DND-41 (cell line): ENCODE data around the gene ST6GALNAC6.

Experiments
- ATAC-seq: fragments of 200-7000 bp; cut with Tn5 transposase; 3 replicates; pipeline ENCODE4 v1.9.1; 2021; ENCODE audit warnings: low read depth; ENCODE audit not compliant: insufficient read depth
- DNase-seq: peaks from one replicate; pipeline ENCODE4 v3.0.0-alpha.2; 2020
- H2AFZ ChIP-seq: 2 replicates; pipeline ENCODE4 v1.6.0; 2012; ENCODE audit warnings: low read depth, low read length
- H3K27ac ChIP-seq: 2 replicates; pipeline ENCODE4 v1.5.1; 2012; ENCODE audit warnings: low read length, inconsistent platforms
- H3K27me3 ChIP-seq: fragments of 200-600 bp; sonication (generic); 2 replicates; pipeline ENCODE4 v1.6.0; 2012; ENCODE audit warnings: low read length, mild to moderate bottlenecking, inconsistent platforms; ENCODE audit not compliant: insufficient read depth, poor library complexity
- H3K36me3 ChIP-seq: 2 replicates; pipeline ENCODE4 v1.5.1; 2012; ENCODE audit warnings: low read length, inconsistent platforms; ENCODE audit not compliant: insufficient read depth
- H3K4me1 ChIP-seq: 2 replicates; pipeline ENCODE4 v1.5.1; 2012; ENCODE audit warnings: mild to moderate bottlenecking, low read length; ENCODE audit not compliant: insufficient read depth
- H3K4me2 ChIP-seq: 2 replicates; pipeline ENCODE4 v1.6.0; 2012; ENCODE audit warnings: mild to moderate bottlenecking, moderate library complexity, low read length, inconsistent platforms; ENCODE audit not compliant: insufficient read depth
- H3K4me3 ChIP-seq, 2 experiments: fragments of 200-600 bp in 1 of 2; shearing (Covaris generic) in 1 of 2; 2 replicates each; pipeline ENCODE4 v1.5.1; 2012 to 2016; ENCODE audit warnings: inconsistent platforms in 2 of 2, low read length in 2 of 2, mild to moderate bottlenecking in 2 of 2, low read depth in 1 of 2, moderate library complexity in 1 of 2
- H3K79me2 ChIP-seq: 2 replicates; pipeline ENCODE4 v1.6.0; 2012; ENCODE audit warnings: low read length, inconsistent platforms; ENCODE audit not compliant: insufficient read depth
- H3K9ac ChIP-seq: 2 replicates; pipeline ENCODE4 v1.6.0; 2012; ENCODE audit warnings: low read depth, mild to moderate bottlenecking, inconsistent platforms, low read length, moderate library complexity
- H3K9me3 ChIP-seq: 2 replicates; pipeline ENCODE4 v1.5.1; 2012; ENCODE audit warnings: low read length, moderate library complexity, mild to moderate bottlenecking, inconsistent platforms; ENCODE audit not compliant: insufficient read depth, severe bottlenecking
- H4K20me1 ChIP-seq: 2 replicates; pipeline ENCODE4 v1.6.0; 2012; ENCODE audit warnings: low read length; ENCODE audit not compliant: insufficient read depth
- EZH2 ChIP-seq: IDR thresholded peaks from 3 replicates; pipeline ENCODE4 v1.6.1; 2012; ENCODE audit warnings: borderline replicate concordance, low read depth, mild to moderate bottlenecking, moderate library complexity, low read length, inconsistent platforms; ENCODE audit not compliant: severe bottlenecking
- TF ChIP-seq, protein P1 (sequence below): IDR thresholded peaks from 2 replicates; pipeline ENCODE4 v1.5.1; 2012; ENCODE audit warnings: borderline replicate concordance, low read length, moderate library complexity, mild to moderate bottlenecking; ENCODE audit not compliant: poor library complexity, severe bottlenecking; ENCODE audit errors: extremely low read depth

Gene ST6GALNAC6

GRCh38 chr9:127921557-127922120, 22.2 kb upstream of the ST6GALNAC6 start:
- Histone ChIP-seq H3K4me2 (peak overlapping the region; percentile 56), H3K27me3 (no peaks in the 10 kb centered on the region), H2AFZ (peak overlapping the region; percentile 41; the same call in 1 of the 2 replicates), H3K4me3 (no peak overlapping the region), H3K9me3 (no peaks in the 10 kb centered on the region), H3K4me1 (peaks cover 32% of the 10 kb centered on the region), H3K9ac (no peak overlapping the region), H3K79me2 (no peaks in the 10 kb centered on the region), H3K27ac (no peak overlapping the region), H3K36me3 (no peaks in the 10 kb centered on the region), H4K20me1 (no peaks in the 10 kb centered on the region)
- no peak for TF ChIP-seq EZH2
- TF ChIP-seq, protein P1, sequence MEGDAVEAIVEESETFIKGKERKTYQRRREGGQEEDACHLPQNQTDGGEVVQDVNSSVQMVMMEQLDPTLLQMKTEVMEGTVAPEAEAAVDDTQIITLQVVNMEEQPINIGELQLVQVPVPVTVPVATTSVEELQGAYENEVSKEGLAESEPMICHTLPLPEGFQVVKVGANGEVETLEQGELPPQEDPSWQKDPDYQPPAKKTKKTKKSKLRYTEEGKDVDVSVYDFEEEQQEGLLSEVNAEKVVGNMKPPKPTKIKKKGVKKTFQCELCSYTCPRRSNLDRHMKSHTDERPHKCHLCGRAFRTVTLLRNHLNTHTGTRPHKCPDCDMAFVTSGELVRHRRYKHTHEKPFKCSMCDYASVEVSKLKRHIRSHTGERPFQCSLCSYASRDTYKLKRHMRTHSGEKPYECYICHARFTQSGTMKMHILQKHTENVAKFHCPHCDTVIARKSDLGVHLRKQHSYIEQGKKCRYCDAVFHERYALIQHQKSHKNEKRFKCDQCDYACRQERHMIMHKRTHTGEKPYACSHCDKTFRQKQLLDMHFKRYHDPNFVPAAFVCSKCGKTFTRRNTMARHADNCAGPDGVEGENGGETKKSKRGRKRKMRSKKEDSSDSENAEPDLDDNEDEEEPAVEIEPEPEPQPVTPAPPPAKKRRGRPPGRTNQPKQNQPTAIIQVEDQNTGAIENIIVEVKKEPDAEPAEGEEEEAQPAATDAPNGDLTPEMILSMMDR: peak; percentile 92
- ATAC-seq: peak; percentile 58
- peak; percentile 68 for DNase-seq

DNA sequence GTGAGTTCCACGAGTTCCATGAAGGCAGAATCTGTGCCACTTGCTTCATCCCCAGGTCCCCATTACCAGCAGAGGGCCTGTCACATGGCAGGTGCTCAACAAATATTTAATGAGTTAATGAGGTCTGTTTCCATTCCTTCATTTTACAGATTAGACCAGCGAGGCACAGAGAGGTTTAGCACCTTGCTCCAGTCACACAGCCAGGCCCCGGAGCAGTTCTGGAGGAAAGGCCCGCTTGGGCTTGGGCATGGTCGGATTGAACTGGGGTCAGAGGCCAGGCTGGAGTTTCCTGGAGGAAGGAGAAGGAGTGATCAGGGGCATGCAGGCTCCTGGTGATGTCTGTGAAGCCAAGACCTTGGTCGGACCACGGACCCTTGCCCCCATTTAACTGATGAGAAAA, 21.4 kb upstream of the ST6GALNAC6 start:
- Histone ChIP-seq H3K9me3 (no peaks in the 10 kb centered on the region), H3K4me1 (peaks cover 40% of the 10 kb centered on the region), H3K27ac (no peak overlapping the region), H4K20me1 (no peaks in the 10 kb centered on the region), H3K79me2 (no peaks in the 10 kb centered on the region), H2AFZ (no peak overlapping the region), H3K4me3 (no peak overlapping the region), H3K9ac (no peak overlapping the region), H3K27me3 (no peaks in the 10 kb centered on the region), H3K4me2 (no peak overlapping the region), H3K36me3 (no peaks in the 10 kb centered on the region)
- ATAC-seq (no peak), DNase-seq (no peak)
- TF ChIP-seq, protein P1: no peak
- no peak for TF ChIP-seq EZH2

DNA sequence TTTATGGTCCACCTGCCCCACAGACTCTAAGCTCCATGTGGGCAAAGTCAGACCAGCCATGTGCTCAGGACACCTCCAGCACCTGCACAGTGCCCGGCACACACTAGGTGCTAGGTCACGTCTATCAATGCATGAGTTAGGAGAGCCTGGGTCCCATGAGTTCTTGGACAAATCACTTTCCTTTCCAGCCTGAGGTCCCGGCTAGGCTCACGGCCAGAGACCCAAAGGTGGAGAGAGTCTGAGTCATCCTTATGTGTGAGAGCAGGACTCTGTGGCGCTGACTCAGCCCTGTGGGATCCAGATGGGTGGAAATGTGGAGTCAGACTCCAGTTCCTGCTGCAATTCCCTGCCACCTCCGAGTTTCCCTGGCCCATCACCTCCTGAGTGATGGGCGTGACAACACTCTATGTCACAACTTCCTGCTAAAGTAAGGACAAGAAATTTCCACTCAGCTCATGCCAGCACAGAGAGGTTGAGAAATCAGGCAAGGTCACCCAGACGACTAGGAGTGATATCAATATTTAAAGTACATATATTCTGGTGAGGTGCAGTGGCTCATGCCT, 19.9 kb upstream of the ST6GALNAC6 start:
- ATAC-seq (no peak), DNase-seq (no peak)
- Histone ChIP-seq H3K9me3 (no peaks in the 10 kb centered on the region), H3K4me3 (no peak overlapping the region), H3K9ac (no peak overlapping the region), H3K4me1 (peaks cover 43% of the 10 kb centered on the region), H3K4me2 (no peak overlapping the region), H4K20me1 (no peaks in the 10 kb centered on the region), H3K79me2 (no peaks in the 10 kb centered on the region), H3K27me3 (no peaks in the 10 kb centered on the region), H3K36me3 (no peaks in the 10 kb centered on the region), H3K27ac (no peak overlapping the region), H2AFZ (no peak overlapping the region)
- TF ChIP-seq, protein P1: no peak
- TF ChIP-seq EZH2: no peak
